Kidney (tissue), 14 donors: Measurements from ENCODE around the gene OPN3. TPM values are rescaled to one million over a fixed set of nuclear protein-coding genes. Genes with fewer than 3 reads are reported as not detected.
A peak's percentile ranks its signal among the peaks of the same experiment; 100 is the strongest.

ENCODE experiments used
- DNase-seq, 5 donors: peaks; one replicate each; pipeline ENCODE4 v3.0.0-alpha.2; 2013 to 2020
- FAIRE-seq: peaks from 2 replicates; lab custom pipeline; 2012; peaks lifted over from hg19 to GRCh38; lab: Jason Lieb, UNC
- H3K27ac ChIP-seq, 2 donors: one replicate each; pipeline ENCODE4 v1.7.0; 2013; ENCODE audit warnings: low read depth in 2 of 2, low read length in 2 of 2, inconsistent platforms in 1 of 2
- H3K27me3 ChIP-seq: one replicate; pipeline ENCODE4 v1.7.1; 2013; ENCODE audit warnings: low read length, inconsistent platforms; ENCODE audit not compliant: control insufficient read depth, insufficient read depth
- H3K36me3 ChIP-seq, 3 donors: one replicate each; pipeline versions ENCODE4 v1.7.0 to v1.7.1; 2013; ENCODE audit warnings: low read length in 3 of 3, control low read depth in 1 of 3, inconsistent platforms in 1 of 3; ENCODE audit not compliant: insufficient read depth in 3 of 3, control insufficient read depth in 2 of 3
- H3K4me1 ChIP-seq, 3 donors: one replicate each; pipeline versions ENCODE4 v1.7.0 to v1.7.1; 2013; ENCODE audit warnings: low read length in 3 of 3, inconsistent platforms in 1 of 3, low read depth in 1 of 3; ENCODE audit not compliant: control insufficient read depth in 2 of 3, insufficient read depth in 2 of 3
- H3K4me3 ChIP-seq, 3 donors: one replicate each; pipeline versions ENCODE4 v1.7.0 to v1.8.1; 2013; ENCODE audit warnings: low read length in 3 of 3, control low read depth in 1 of 3, inconsistent platforms in 1 of 3
- H3K9ac ChIP-seq, 3 donors: one replicate each; pipeline versions ENCODE4 v1.7.0 to v1.7.1; 2013; ENCODE audit warnings: low read length in 3 of 3, control low read depth in 1 of 3, inconsistent platforms in 1 of 3
- H3K9me3 ChIP-seq, 3 donors: one replicate each; pipeline versions ENCODE4 v1.7.0 to v1.7.1; 2013; ENCODE audit warnings: low read length in 3 of 3, control low read depth in 1 of 3, inconsistent platforms in 1 of 3; ENCODE audit not compliant: control insufficient read depth in 2 of 3, insufficient read depth in 1 of 3
- CTCF ChIP-seq: IDR thresholded peaks from 3 replicates; pipeline ENCODE4 v1.5.1; 2012; ENCODE audit warnings: mild to moderate bottlenecking, moderate library complexity, borderline replicate concordance; ENCODE audit not compliant: insufficient read depth; ENCODE audit errors: extremely low read depth
- intact Hi-C: fragments of 100-400 bp; cut with DNase I; formaldehyde crosslinking; loops from one replicate; pipeline ENCODE4 v1.11.1; 2022
- polyA plus RNA-seq: library from polyadenylated mRNA; stranded (reverse); fragments of 350-450 nt; fragmentation: Illumina TruSeq; extraction: RNeasy Lipid Tissue Mini Kit (QIAGEN cat#74804); gene quantifications from one replicate; pipeline ENCODE4 v1.2.3, GENCODE V29; 2014; ENCODE audit warnings: low read depth, low replicate concordance; ENCODE audit not compliant: insufficient read depth
- total RNA-seq: library from RNA; stranded (reverse); fragmentation: NEBNext Ultra II Directional; extraction: Animal tissue kit (Norgen Biotek cat#: 25700); gene quantifications from one replicate; pipeline ENCODE4 v1.2.1, GENCODE V29; 2021
- donor health status: control.
- donor health status: control.
- donor health status: control.
- donor health status: control.
- donor health status: control.
- donor health status: DM: yes; HTN: yes; CAD: no.
- donor health status: Normal renal cell carcinoma (clear cell type).

The OPN3 gene
- total and polyA plus RNA-seq, 2 donors from 2014 or later = 12.3 to 15.8 TPM

GRCh38 chr1:241638909-241639622, 1.1 kb downstream of the OPN3 start:
- Histone ChIP-seq H3K9me3 (no peaks in the 10 kb centered on the region), H3K9ac (peak overlapping the region; percentile 7 to 46 (median 43)), H3K4me3 (peak overlapping the region; percentile 50 to 91 (median 90)), H3K36me3 (no peaks in the 10 kb centered on the region), H3K27ac (no peak overlapping the region), H3K4me1 (peaks cover 0 to 3% (median 0%) of the 10 kb centered on the region in 3 donors), H3K27me3 (no peaks in the 10 kb centered on the region)
- no peak for FAIRE-seq
- peak in 2 of 5 donors; percentile 51 to 52 for DNase-seq
- intact Hi-C loops = no loop called here
- TF ChIP-seq CTCF = no peak

GRCh38 chr1:241638099-241638682, 2.0 kb downstream of the OPN3 start:
- Histone ChIP-seq H3K36me3 (no peaks in the 10 kb centered on the region), H3K27me3 (no peaks in the 10 kb centered on the region), H3K27ac (no peak overlapping the region), H3K9ac (no peak overlapping the region), H3K9me3 (no peaks in the 10 kb centered on the region), H3K4me3 (peak overlapping the region in 1 of 3 donors; percentile 90), H3K4me1 (peaks cover 0 to 3% (median 0%) of the 10 kb centered on the region in 3 donors)
- no peak for TF ChIP-seq CTCF
- FAIRE-seq = no peak
- DNase-seq = no peak
- intact Hi-C loops = no loop called here

GRCh38 chr1:241637604-241638003, 2.6 kb downstream of the OPN3 start:
- H3K27me3 ChIP-seq = no peaks in the 10 kb centered on the region
- no peaks in the 10 kb centered on the region for H3K36me3 ChIP-seq
- no peak overlapping the region for H3K27ac ChIP-seq
- FAIRE-seq = no peak
- H3K4me1 ChIP-seq = peaks cover 0 to 3% (median 0%) of the 10 kb centered on the region in 3 donors
- no peak overlapping the region for H3K9ac ChIP-seq
- DNase-seq = no peak
- no peak for TF ChIP-seq CTCF
- intact Hi-C loops = no loop called here
- no peaks in the 10 kb centered on the region for H3K9me3 ChIP-seq
- no peak overlapping the region for H3K4me3 ChIP-seq
